Measurements from ENCODE around the gene MICAL2.
A peak's percentile ranks its signal among the peaks of the same experiment; 100 is the strongest.

Gene MICAL2

GRCh38 chr11:12287374-12288211 lies 177.2 kb downstream of the MICAL2 start:
- DNase-seq (ENCODE audit: low spot score), result no peak

- peak; percentile 87 for DNase-seq (ENCODE audit: low spot score)
Observed at GRCh38 chr11:12288212-12288930, 178.0 kb downstream of the MICAL2 start.

GRCh38 chr11:12288931-12289666 lies 178.7 kb downstream of the MICAL2 start:
- no peak for DNase-seq (ENCODE audit: low spot score)

- no peak for DNase-seq (ENCODE audit: low spot score)
Observed at GRCh38 chr11:12289667-12290476, 179.5 kb downstream of the MICAL2 start.

- no peak for DNase-seq (ENCODE audit: low spot score)
Observed at GRCh38 chr11:12290477-12290922, 180.1 kb downstream of the MICAL2 start.

GRCh38 chr11:12291313-12291712 lies 180.9 kb downstream of the MICAL2 start:
- DNase-seq (ENCODE audit: low spot score), result no peak

GRCh38 chr11:12291766-12292165 lies 181.4 kb downstream of the MICAL2 start:
- DNase-seq (ENCODE audit: low spot score), result no peak

GRCh38 chr11:12292766-12293165 lies 182.4 kb downstream of the MICAL2 start:
- no peak for DNase-seq (ENCODE audit: low spot score)

GRCh38 chr11:12293486-12293885 lies 183.1 kb downstream of the MICAL2 start:
- no peak for DNase-seq (ENCODE audit: low spot score)

GRCh38 chr11:12294613-12295012 lies 184.2 kb downstream of the MICAL2 start:
- DNase-seq (ENCODE audit: low spot score), result no peak

- DNase-seq (ENCODE audit: low spot score), result no peak
Observed at GRCh38 chr11:12295943-12296342, 185.6 kb downstream of the MICAL2 start.

- DNase-seq (ENCODE audit: low spot score), result no peak
Observed at GRCh38 chr11:12298610-12299009, 188.2 kb downstream of the MICAL2 start.

- DNase-seq (ENCODE audit: low spot score), result no peak
Observed at GRCh38 chr11:12301379-12301778, 191.0 kb downstream of the MICAL2 start.

GRCh38 chr11:12303421-12304149 lies 193.2 kb downstream of the MICAL2 start:
- no peak for DNase-seq (ENCODE audit: low spot score)

- DNase-seq (ENCODE audit: low spot score), result no peak
Observed at GRCh38 chr11:12306830-12307229, 196.4 kb downstream of the MICAL2 start.

GRCh38 chr11:12312132-12312531 lies 201.7 kb downstream of the MICAL2 start:
- no peak for DNase-seq (ENCODE audit: low spot score)
